Epithelial cell of esophagus (primary cell): ENCODE data around the gene COPS3.

ENCODE experiments used
- DNase-seq: peaks from one replicate; pipeline ENCODE4 v3.0.0; 2010; ENCODE audit warnings: low read depth
- H3K4me3 ChIP-seq: 2 replicates; pipeline ENCODE4 v1.5.1; 2011; ENCODE audit warnings: mild to moderate bottlenecking, low read length, control low read depth
- CTCF ChIP-seq: IDR thresholded peaks from 2 replicates; pipeline ENCODE4 v1.5.1; 2011; ENCODE audit warnings: low read depth, mild to moderate bottlenecking, low read length, control low read depth, inconsistent platforms; ENCODE audit not compliant: insufficient read depth; ENCODE audit errors: missing control alignments

The COPS3 gene

GRCh38 chr17:17200831-17201230 is 80.2 kb downstream of the COPS3 start:
- no peak for TF ChIP-seq CTCF
- H3K4me3 ChIP-seq: no peak overlapping the region
- no peak for DNase-seq

- no peak for TF ChIP-seq CTCF
- DNase-seq: no peak
- H3K4me3 ChIP-seq: no peak overlapping the region
These were observed 80.7 kb downstream of the COPS3 start for GRCh38 chr17:17200311-17200710.

- no peak for DNase-seq
- H3K4me3 ChIP-seq: no peak overlapping the region
- TF ChIP-seq CTCF: no peak
These were observed 82.8 kb downstream of the COPS3 start for GRCh38 chr17:17198281-17198680.

- no peak for DNase-seq
- no peak overlapping the region for H3K4me3 ChIP-seq
- TF ChIP-seq CTCF: no peak
These were observed 84.3 kb downstream of the COPS3 start for GRCh38 chr17:17196776-17197175.
